Measurements from ENCODE around the gene CMTM5. TPM values are rescaled to one million over a fixed set of nuclear protein-coding genes. Genes with fewer than 3 reads are reported as not detected.

CMTM5 gene
- polyA plus RNA-seq, 1 of the 3 experiments (the other 2 are of a cell fraction), result 0.13 TPM

- DNase-seq, result no peak
- H3F3A ChIP-seq (replicated peaks; ENCODE audit: insufficient read depth), result no peaks in the 10 kb centered on the region
- no peak overlapping the region for H2AFZ ChIP-seq (ENCODE audit: low read depth)
- peaks cover 8% of the 10 kb centered on the region; the same call in 1 of the 2 replicates for H3K9me3 ChIP-seq
- H3K27ac ChIP-seq (ENCODE audit: low read depth in 2 of 2, low read length in 1 of 2), result no peak overlapping the region
- ChIA-PET POLR2A (no interaction called here), CTCF (interaction anchor here (0.8 to 2.6 kb wide), 6 partner anchors 9 to 224 kb away, joined by 3 to 14 read pairs (median 3); partner anchors contain the start of gene SLC22A17)
- H3K9ac ChIP-seq, result no peak overlapping the region
- no peaks in the 10 kb centered on the region for H4K20me1 ChIP-seq (ENCODE audit: insufficient read depth)
- TF ChIP-seq CHD2 (IDR thresholded peaks at IDR 0.05; ENCODE audit: low read length, partially characterized antibody), result no peak
- no peak for TF ChIP-seq NFIC (IDR thresholded peaks at IDR 0.05; ENCODE audit: borderline replicate concordance)
- no peak for TF ChIP-seq JUND (IDR thresholded peaks at IDR 0.05)
- TF ChIP-seq, protein P1, sequence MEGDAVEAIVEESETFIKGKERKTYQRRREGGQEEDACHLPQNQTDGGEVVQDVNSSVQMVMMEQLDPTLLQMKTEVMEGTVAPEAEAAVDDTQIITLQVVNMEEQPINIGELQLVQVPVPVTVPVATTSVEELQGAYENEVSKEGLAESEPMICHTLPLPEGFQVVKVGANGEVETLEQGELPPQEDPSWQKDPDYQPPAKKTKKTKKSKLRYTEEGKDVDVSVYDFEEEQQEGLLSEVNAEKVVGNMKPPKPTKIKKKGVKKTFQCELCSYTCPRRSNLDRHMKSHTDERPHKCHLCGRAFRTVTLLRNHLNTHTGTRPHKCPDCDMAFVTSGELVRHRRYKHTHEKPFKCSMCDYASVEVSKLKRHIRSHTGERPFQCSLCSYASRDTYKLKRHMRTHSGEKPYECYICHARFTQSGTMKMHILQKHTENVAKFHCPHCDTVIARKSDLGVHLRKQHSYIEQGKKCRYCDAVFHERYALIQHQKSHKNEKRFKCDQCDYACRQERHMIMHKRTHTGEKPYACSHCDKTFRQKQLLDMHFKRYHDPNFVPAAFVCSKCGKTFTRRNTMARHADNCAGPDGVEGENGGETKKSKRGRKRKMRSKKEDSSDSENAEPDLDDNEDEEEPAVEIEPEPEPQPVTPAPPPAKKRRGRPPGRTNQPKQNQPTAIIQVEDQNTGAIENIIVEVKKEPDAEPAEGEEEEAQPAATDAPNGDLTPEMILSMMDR (IDR thresholded peaks at IDR 0.05), result no peak
- no peak for TF ChIP-seq SMC3 (IDR thresholded peaks at IDR 0.05; ENCODE audit: low read depth, low read length)
- TF ChIP-seq ZBTB33 (IDR thresholded peaks at IDR 0.05; ENCODE audit: borderline replicate concordance, low read depth), result no peak
- TF ChIP-seq, protein P2, sequence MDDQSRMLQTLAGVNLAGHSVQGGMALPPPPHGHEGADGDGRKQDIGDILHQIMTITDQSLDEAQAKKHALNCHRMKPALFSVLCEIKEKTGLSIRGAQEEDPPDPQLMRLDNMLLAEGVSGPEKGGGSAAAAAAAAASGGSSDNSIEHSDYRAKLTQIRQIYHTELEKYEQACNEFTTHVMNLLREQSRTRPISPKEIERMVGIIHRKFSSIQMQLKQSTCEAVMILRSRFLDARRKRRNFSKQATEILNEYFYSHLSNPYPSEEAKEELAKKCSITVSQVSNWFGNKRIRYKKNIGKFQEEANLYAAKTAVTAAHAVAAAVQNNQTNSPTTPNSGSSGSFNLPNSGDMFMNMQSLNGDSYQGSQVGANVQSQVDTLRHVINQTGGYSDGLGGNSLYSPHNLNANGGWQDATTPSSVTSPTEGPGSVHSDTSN (IDR thresholded peaks at IDR 0.05), result no peak
- no peak overlapping the region for H3K4me2 ChIP-seq
- H3K27me3 ChIP-seq (ENCODE audit: insufficient read depth), result peaks cover 13% of the 10 kb centered on the region; the same call in 1 of the 2 replicates
- H3K4me3 ChIP-seq (ENCODE audit: low read depth in 2 of 2, low read length in 1 of 2), result no peak overlapping the region
- no peaks in the 10 kb centered on the region for H3K9me2 ChIP-seq
- H3K79me2 ChIP-seq (ENCODE audit: insufficient read depth), result no peaks in the 10 kb centered on the region
- 16% methylated on average over 5 of the region's 5 CpGs for WGBS (ENCODE audit: low lambda C conversion rate)
- no peaks in the 10 kb centered on the region for H3K36me3 ChIP-seq (replicated peaks in 1 of 2; ENCODE audit: control insufficient read depth in 1 of 2, insufficient read depth in 2 of 2, low read length in 1 of 2)
- no peaks in the 10 kb centered on the region for H3K4me1 ChIP-seq (ENCODE audit: control insufficient read depth in 1 of 2, insufficient read depth in 2 of 2, low read depth in 1 of 2, low read length in 1 of 2)
Measured at GRCh38 chr14:23335623-23336022, 41.2 kb upstream of the CMTM5 start.

DNA sequence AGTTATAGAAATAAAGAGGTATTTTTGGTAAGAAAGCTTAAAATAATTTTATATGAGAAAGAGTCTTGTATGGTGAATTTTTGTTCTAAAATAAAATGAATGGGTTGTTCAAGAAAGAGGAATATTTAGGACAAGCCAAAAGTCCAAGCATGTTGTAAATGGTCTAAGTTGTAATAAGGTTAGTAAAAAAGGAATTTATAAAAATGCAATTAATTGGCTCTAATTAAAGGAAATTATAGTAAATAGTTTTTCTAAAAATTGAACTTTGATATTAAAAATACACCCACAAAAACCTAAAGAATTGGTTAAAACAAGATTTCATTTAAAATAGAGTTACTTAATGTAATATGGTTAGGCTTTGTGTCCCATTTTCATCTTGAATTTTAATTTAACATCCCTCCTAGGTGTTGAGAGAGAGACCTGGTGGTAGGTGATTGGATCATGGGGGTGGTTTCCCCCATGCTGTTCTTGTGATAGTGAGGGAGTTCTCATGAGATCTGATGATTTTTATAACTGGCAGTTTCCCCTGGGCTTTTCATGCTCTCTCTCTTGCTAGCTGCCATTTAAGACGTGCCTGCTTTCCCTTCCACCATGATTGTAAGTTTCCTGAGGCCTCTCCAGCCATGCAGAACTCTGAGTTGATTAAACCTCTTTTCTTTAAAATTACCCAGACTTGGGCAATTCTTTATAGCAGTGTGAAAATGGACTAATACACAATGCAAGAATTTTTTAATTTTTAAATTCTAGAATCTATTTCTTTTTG, 37.2 kb upstream of the CMTM5 start:
- Histone ChIP-seq H3K4me3 (ENCODE audit: low read depth in 2 of 2, low read length in 1 of 2) (no peak overlapping the region), H3K9ac (no peak overlapping the region), H3F3A (replicated peaks; ENCODE audit: insufficient read depth) (no peaks in the 10 kb centered on the region), H3K9me2 (no peaks in the 10 kb centered on the region), H3K27me3 (ENCODE audit: insufficient read depth) (0 out of 2 replicates have a peak, but pooled peaks cover 3% of the 10 kb centered on the region), H3K4me1 (ENCODE audit: control insufficient read depth in 1 of 2, insufficient read depth in 2 of 2, low read depth in 1 of 2, low read length in 1 of 2) (no peaks in the 10 kb centered on the region), H2AFZ (ENCODE audit: low read depth) (no peak overlapping the region), H3K36me3 (replicated peaks in 1 of 2; ENCODE audit: control insufficient read depth in 1 of 2, insufficient read depth in 2 of 2, low read length in 1 of 2) (no peaks in the 10 kb centered on the region), H3K9me3 (peaks cover 8% of the 10 kb centered on the region; the same call in 1 of the 2 replicates), H3K79me2 (ENCODE audit: insufficient read depth) (no peaks in the 10 kb centered on the region), H3K4me2 (no peak overlapping the region), H4K20me1 (ENCODE audit: insufficient read depth) (no peaks in the 10 kb centered on the region), H3K27ac (ENCODE audit: low read depth in 2 of 2, low read length in 1 of 2) (no peak overlapping the region)
- TF ChIP-seq, protein P3, sequence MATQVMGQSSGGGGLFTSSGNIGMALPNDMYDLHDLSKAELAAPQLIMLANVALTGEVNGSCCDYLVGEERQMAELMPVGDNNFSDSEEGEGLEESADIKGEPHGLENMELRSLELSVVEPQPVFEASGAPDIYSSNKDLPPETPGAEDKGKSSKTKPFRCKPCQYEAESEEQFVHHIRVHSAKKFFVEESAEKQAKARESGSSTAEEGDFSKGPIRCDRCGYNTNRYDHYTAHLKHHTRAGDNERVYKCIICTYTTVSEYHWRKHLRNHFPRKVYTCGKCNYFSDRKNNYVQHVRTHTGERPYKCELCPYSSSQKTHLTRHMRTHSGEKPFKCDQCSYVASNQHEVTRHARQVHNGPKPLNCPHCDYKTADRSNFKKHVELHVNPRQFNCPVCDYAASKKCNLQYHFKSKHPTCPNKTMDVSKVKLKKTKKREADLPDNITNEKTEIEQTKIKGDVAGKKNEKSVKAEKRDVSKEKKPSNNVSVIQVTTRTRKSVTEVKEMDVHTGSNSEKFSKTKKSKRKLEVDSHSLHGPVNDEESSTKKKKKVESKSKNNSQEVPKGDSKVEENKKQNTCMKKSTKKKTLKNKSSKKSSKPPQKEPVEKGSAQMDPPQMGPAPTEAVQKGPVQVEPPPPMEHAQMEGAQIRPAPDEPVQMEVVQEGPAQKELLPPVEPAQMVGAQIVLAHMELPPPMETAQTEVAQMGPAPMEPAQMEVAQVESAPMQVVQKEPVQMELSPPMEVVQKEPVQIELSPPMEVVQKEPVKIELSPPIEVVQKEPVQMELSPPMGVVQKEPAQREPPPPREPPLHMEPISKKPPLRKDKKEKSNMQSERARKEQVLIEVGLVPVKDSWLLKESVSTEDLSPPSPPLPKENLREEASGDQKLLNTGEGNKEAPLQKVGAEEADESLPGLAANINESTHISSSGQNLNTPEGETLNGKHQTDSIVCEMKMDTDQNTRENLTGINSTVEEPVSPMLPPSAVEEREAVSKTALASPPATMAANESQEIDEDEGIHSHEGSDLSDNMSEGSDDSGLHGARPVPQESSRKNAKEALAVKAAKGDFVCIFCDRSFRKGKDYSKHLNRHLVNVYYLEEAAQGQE (IDR thresholded peaks at IDR 0.05; ENCODE audit: low read depth, low read length), result no peak
- TF ChIP-seq RXRA (IDR thresholded peaks at IDR 0.05; ENCODE audit: borderline replicate concordance, low read depth) (no peak), ELF1 (IDR thresholded peaks at IDR 0.05) (no peak), SMC3 (IDR thresholded peaks at IDR 0.05; ENCODE audit: low read depth, low read length) (no peak)
- 0% methylated on average over 1 of the region's 1 CpG for WGBS (ENCODE audit: low lambda C conversion rate)
- DNase-seq, result no peak
- CTCF ChIA-PET, result interaction anchor here (1.4 to 1.9 kb wide), 2 partner anchors 12 to 20 kb away, joined by 4 read pairs; no protein-coding TSS in a partner anchor
- POLR2A ChIA-PET, result no interaction called here
